HG03442 (cell line): ENCODE measurements around the gene PLPP4.

Experiments used
- ATAC-seq: cut with Tn5 transposase; IDR thresholded peaks from one replicate; pipeline ENCODE4 v1.9.1; 2021; ENCODE audit warnings: mild to moderate bottlenecking, moderate library complexity; ENCODE audit not compliant: unreplicated experiment

The PLPP4 gene

GRCh38 chr10:120456626-120457430 is at the start of gene PLPP4:
PLPP4 (plus strand) TSS chr10:120457227; CDS start chr10:120457306, 79 bp downstream.
- ATAC-seq = peak; percentile 51

- ATAC-seq = no peak
Measured at GRCh38 chr10:120409816-120410215, 47.2 kb upstream of the PLPP4 start.

- no peak for ATAC-seq
Measured at GRCh38 chr10:120414946-120415345, 42.1 kb upstream of the PLPP4 start.

GRCh38 chr10:120415709-120416330 is 41.2 kb upstream of the PLPP4 start:
- ATAC-seq = no peak

- ATAC-seq = no peak
Measured at GRCh38 chr10:120420421-120420820, 36.6 kb upstream of the PLPP4 start.

- ATAC-seq = no peak
Measured at GRCh38 chr10:120421250-120421649, 35.8 kb upstream of the PLPP4 start.

- ATAC-seq = no peak
Measured at GRCh38 chr10:120422457-120422856, 34.6 kb upstream of the PLPP4 start.

GRCh38 chr10:120423431-120424197 is 33.4 kb upstream of the PLPP4 start:
- peak; percentile 54 for ATAC-seq

GRCh38 chr10:120424198-120424464 is 32.9 kb upstream of the PLPP4 start:
- no peak for ATAC-seq

GRCh38 chr10:120426306-120426705 is 30.7 kb upstream of the PLPP4 start:
- no peak for ATAC-seq

- ATAC-seq = no peak
Measured at GRCh38 chr10:120428754-120429153, 28.3 kb upstream of the PLPP4 start.

GRCh38 chr10:120429395-120429794 is 27.6 kb upstream of the PLPP4 start:
- no peak for ATAC-seq

GRCh38 chr10:120431251-120431651 is 25.8 kb upstream of the PLPP4 start:
- ATAC-seq = no peak

GRCh38 chr10:120432209-120432608 is 24.8 kb upstream of the PLPP4 start:
- ATAC-seq = no peak

GRCh38 chr10:120433141-120433540 is 23.9 kb upstream of the PLPP4 start:
- no peak for ATAC-seq

GRCh38 chr10:120436439-120437112 is 20.5 kb upstream of the PLPP4 start:
- no peak for ATAC-seq

- no peak for ATAC-seq
Measured at GRCh38 chr10:120437541-120437940, 19.5 kb upstream of the PLPP4 start.

- ATAC-seq = no peak
Measured at GRCh38 chr10:120451968-120452367, 5.1 kb upstream of the PLPP4 start.

- ATAC-seq = no peak
Measured at GRCh38 chr10:120453319-120453718, 3.7 kb upstream of the PLPP4 start.

- ATAC-seq = no peak
Measured at GRCh38 chr10:120453886-120454285, 3.1 kb upstream of the PLPP4 start.

- ATAC-seq = no peak
Measured at GRCh38 chr10:120455004-120455403, 2.0 kb upstream of the PLPP4 start.
